Liver (tissue), 9 donors: Measurements from ENCODE around the gene NIPSNAP2. TPM values are rescaled to one million over a fixed set of nuclear protein-coding genes. Genes with fewer than 3 reads are reported as not detected.

ENCODE experiments used
- DNase-seq: peaks from one replicate; pipeline ENCODE4 v3.0.0-alpha.2; 2017; ENCODE audit warnings: low spot score
- H3K27ac ChIP-seq, 2 donors: one replicate each; pipeline ENCODE4 v1.7.0; 2013; ENCODE audit warnings: inconsistent platforms in 2 of 2, low read length in 2 of 2, control low read depth in 1 of 2, low read depth in 1 of 2, mild to moderate bottlenecking in 1 of 2
- H3K27me3 ChIP-seq, 4 donors: one replicate each; pipeline versions ENCODE4 v1.6.1 to v1.7.0; 2013; ENCODE audit warnings: low read length in 3 of 4, inconsistent platforms in 1 of 4, mild to moderate bottlenecking in 1 of 4, moderate library complexity in 1 of 4; ENCODE audit not compliant: control insufficient read depth in 4 of 4, insufficient read depth in 4 of 4
- H3K36me3 ChIP-seq, 4 donors: one replicate each; pipeline versions ENCODE4 v1.6.1 to v1.7.0; 2013; ENCODE audit warnings: low read length in 3 of 4, mild to moderate bottlenecking in 3 of 4, low read depth in 1 of 4, moderate library complexity in 1 of 4; ENCODE audit not compliant: control insufficient read depth in 4 of 4, insufficient read depth in 3 of 4
- H3K4me1 ChIP-seq, 4 donors: one replicate each; pipeline versions ENCODE4 v1.6.1 to v1.7.0; 2013; ENCODE audit warnings: low read length in 3 of 4, mild to moderate bottlenecking in 3 of 4, moderate library complexity in 1 of 4; ENCODE audit not compliant: control insufficient read depth in 4 of 4, insufficient read depth in 4 of 4
- H3K4me3 ChIP-seq, 3 donors: one replicate each; pipeline versions ENCODE4 v1.6.1 to v1.7.0; 2013; ENCODE audit warnings: low read length in 3 of 3, control low read depth in 1 of 3, low read depth in 1 of 3, mild to moderate bottlenecking in 1 of 3
- H3K9ac ChIP-seq, 2 donors: one replicate each; pipeline ENCODE4 v1.7.0; 2013; ENCODE audit warnings: low read length in 2 of 2, mild to moderate bottlenecking in 2 of 2, moderate library complexity in 2 of 2, control low read depth in 1 of 2, low read depth in 1 of 2
- H3K9me3 ChIP-seq, 4 donors: one replicate each; pipeline versions ENCODE4 v1.6.1 to v1.7.0; 2013; ENCODE audit warnings: low read length in 3 of 4; ENCODE audit not compliant: control insufficient read depth in 4 of 4
- ATF3 ChIP-seq: IDR thresholded peaks from 2 replicates; pipeline ENCODE4 v1.6.1; 2016; ENCODE audit warnings: antibody characterized with exemption
- FOXA1 ChIP-seq: IDR thresholded peaks from 2 replicates; pipeline ENCODE4 v1.6.1; 2016; ENCODE audit warnings: antibody characterized with exemption
- FOXA2 ChIP-seq: IDR thresholded peaks from 2 replicates; pipeline ENCODE4 v1.6.1; 2016; ENCODE audit warnings: antibody characterized with exemption
- GABPA ChIP-seq, 2 donors: IDR thresholded peaks in 1 of 2; conservative IDR thresholded peaks in 1 of 2; 2 replicates each; pipeline ENCODE4 v1.6.1; 2016; ENCODE audit warnings: antibody characterized with exemption in 2 of 2, mild to moderate bottlenecking in 1 of 2, moderate library complexity in 1 of 2
- HNF4A ChIP-seq, 2 donors: conservative IDR thresholded peaks; 2 replicates each; pipeline ENCODE4 v1.6.1; 2016; ENCODE audit warnings: antibody characterized with exemption in 2 of 2, mild to moderate bottlenecking in 2 of 2
- JUND ChIP-seq, 2 donors: IDR thresholded peaks; 2 replicates each; pipeline ENCODE4 v1.6.1; 2016; ENCODE audit warnings: antibody characterized with exemption in 2 of 2
- MAX ChIP-seq: IDR thresholded peaks from 2 replicates; pipeline ENCODE4 v1.6.1; 2016; ENCODE audit warnings: antibody characterized with exemption
- RAD21 ChIP-seq, 2 donors: IDR thresholded peaks; 2 replicates each; pipeline ENCODE4 v1.6.1; 2016; ENCODE audit warnings: antibody characterized with exemption in 2 of 2, mild to moderate bottlenecking in 2 of 2
- REST ChIP-seq: IDR thresholded peaks from 2 replicates; pipeline ENCODE4 v1.6.1; 2016; ENCODE audit warnings: antibody characterized with exemption, mild to moderate bottlenecking
- RXRA ChIP-seq, 2 donors: IDR thresholded peaks; 2 replicates each; pipeline ENCODE4 v1.6.1; 2017 to 2018; ENCODE audit warnings: antibody characterized with exemption in 2 of 2, mild to moderate bottlenecking in 1 of 2
- YY1 ChIP-seq: IDR thresholded peaks from 2 replicates; pipeline ENCODE4 v1.6.1; 2016; ENCODE audit warnings: antibody characterized with exemption, mild to moderate bottlenecking
- WGBS: extraction: QIAGEN DNeasy Blood & Tissue Kit; methylation state at CpG from one replicate; pipeline ENCODE4 v1.1.7; 2013; 5-methylcytosine and 5-hydroxymethylcytosine counted together
- polyA plus RNA-seq, 2 donors: library from polyadenylated mRNA; stranded (reverse) in 1 of 2; unstranded in 1 of 2; fragments of 200-250 nt in 1 of 2; fragments of >200 nt in 1 of 2; fragmentation: Nextera tagmentation in 1 of 2; extraction: Ambion mirVana in 1 of 2; gene quantifications; one replicate each; pipeline versions ENCODE4 v1.2.1 to v1.2.3, GENCODE V29; 2013 to 2015
- total RNA-seq, 2 donors: library from RNA; depleted of rRNA; stranded (reverse); fragments of >200 nt; gene quantifications; one replicate each; pipeline ENCODE4 v1.2.3, GENCODE V29; 2014
- donor health status: healthy.
- donor health status: healthy.
- donor health status: healthy.
- donor health status: healthy.
- donor health status: healthy.

The NIPSNAP2 gene
- total and polyA plus RNA-seq, 4 donors, result 6.0 to 20.4 (median 11.8) TPM

- H3K9me3 ChIP-seq, result no peaks in the 10 kb centered on the region
- H3K36me3 ChIP-seq, result peaks cover 5 to 62% (median 49%) of the 10 kb centered on the region in 4 donors
- no peaks in the 10 kb centered on the region for H3K27me3 ChIP-seq
- TF ChIP-seq RXRA (IDR thresholded peaks at IDR 0.05) (no peak), YY1 (no peak), MAX (no peak)
- no peak overlapping the region for H3K27ac ChIP-seq
- H3K4me3 ChIP-seq, result no peak overlapping the region
- no peak for DNase-seq
- no peak overlapping the region for H3K9ac ChIP-seq
- WGBS, result 96% methylated on average over 3 of the region's 3 CpGs
- H3K4me1 ChIP-seq, result no peaks in the 10 kb centered on the region
These were observed 15.9 kb downstream of the NIPSNAP2 start for GRCh38 chr7:55980266-55980665.

- H3K9me3 ChIP-seq, result no peaks in the 10 kb centered on the region
- no peaks in the 10 kb centered on the region for H3K4me1 ChIP-seq
- no peak for TF ChIP-seq REST
- TF ChIP-seq RXRA (IDR thresholded peaks at IDR 0.05), result no peak
- no peak for TF ChIP-seq RAD21 (IDR thresholded peaks at IDR 0.05)
- TF ChIP-seq FOXA1, result no peak
- TF ChIP-seq JUND (IDR thresholded peaks at IDR 0.05), result no peak
- TF ChIP-seq MAX, result no peak
- TF ChIP-seq HNF4A (conservative IDR thresholded peaks at IDR 0.05), result no peak
- TF ChIP-seq ATF3, result no peak
- no peak for DNase-seq
- H3K9ac ChIP-seq, result no peak overlapping the region
- no peak overlapping the region for H3K4me3 ChIP-seq
- H3K27me3 ChIP-seq, result no peaks in the 10 kb centered on the region
- no peak overlapping the region for H3K27ac ChIP-seq
- H3K36me3 ChIP-seq, result peaks cover 8 to 61% (median 48%) of the 10 kb centered on the region in 4 donors
- WGBS, result 95% methylated on average over 3 of the region's 3 CpGs
These were observed 19.2 kb downstream of the NIPSNAP2 start for GRCh38 chr7:55983537-55983936.

- peaks cover 3 to 31% (median 14%) of the 10 kb centered on the region in 4 donors for H3K36me3 ChIP-seq
- no peak for DNase-seq
- no peak overlapping the region for H3K9ac ChIP-seq
- no peak overlapping the region for H3K4me3 ChIP-seq
- TF ChIP-seq FOXA2 (no peak), REST (no peak), MAX (no peak), RXRA (IDR thresholded peaks at IDR 0.05) (no peak), YY1 (no peak), GABPA (IDR thresholded peaks at IDR 0.05 in 1 of 2, conservative IDR thresholded peaks at IDR 0.05 in 1 of 2) (no peak)
- no peaks in the 10 kb centered on the region for H3K9me3 ChIP-seq
- 83% methylated on average over 3 of the region's 3 CpGs for WGBS
- H3K27me3 ChIP-seq, result no peaks in the 10 kb centered on the region
- H3K27ac ChIP-seq, result no peak overlapping the region
- no peaks in the 10 kb centered on the region for H3K4me1 ChIP-seq
These were observed 28.0 kb downstream of the NIPSNAP2 start for GRCh38 chr7:55992346-55992745.
